Erythroblast (primary cell): ENCODE data around the gene KIT.
A peak's percentile ranks its signal among the peaks of the same experiment; 100 is the strongest.

ENCODE experiments used
- DNase-seq, 2 experiments: peaks; one replicate each; lab custom pipeline; 2025; lab: John Stamatoyannopoulos, UW
- GATA1 ChIP-seq: IDR thresholded peaks from 2 replicates; pipeline ENCODE4 v1.6.1; 2011; ENCODE audit warnings: low read depth, mild to moderate bottlenecking, control low read depth, low read length, moderate library complexity
- POLR2A ChIP-seq: IDR thresholded peaks from 2 replicates; pipeline ENCODE4 v1.6.1; 2011; ENCODE audit warnings: mild to moderate bottlenecking, low read length

Gene KIT

DNA sequence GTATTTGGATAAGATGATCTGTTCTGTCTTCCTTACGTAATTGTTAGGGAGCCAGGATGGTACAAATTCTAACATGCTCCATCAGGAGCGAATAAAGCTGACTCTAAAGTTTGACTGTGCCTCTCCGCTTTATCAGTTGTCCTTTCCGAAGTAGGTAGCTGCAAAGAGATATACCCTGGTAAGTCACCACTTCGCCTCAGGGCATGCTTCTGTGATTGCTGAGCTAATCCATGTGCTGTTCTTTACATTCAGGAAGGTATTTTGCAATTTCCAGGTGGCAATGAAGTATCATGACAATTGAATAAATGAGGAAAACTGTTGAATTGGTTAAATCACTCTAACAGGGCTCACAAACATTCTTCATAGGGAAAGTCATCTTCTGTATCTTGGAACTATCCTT, 38.9 kb downstream of the KIT start:
- DNase-seq, result no peak
- TF ChIP-seq POLR2A, result no peak
- TF ChIP-seq GATA1, result no peak

DNA sequence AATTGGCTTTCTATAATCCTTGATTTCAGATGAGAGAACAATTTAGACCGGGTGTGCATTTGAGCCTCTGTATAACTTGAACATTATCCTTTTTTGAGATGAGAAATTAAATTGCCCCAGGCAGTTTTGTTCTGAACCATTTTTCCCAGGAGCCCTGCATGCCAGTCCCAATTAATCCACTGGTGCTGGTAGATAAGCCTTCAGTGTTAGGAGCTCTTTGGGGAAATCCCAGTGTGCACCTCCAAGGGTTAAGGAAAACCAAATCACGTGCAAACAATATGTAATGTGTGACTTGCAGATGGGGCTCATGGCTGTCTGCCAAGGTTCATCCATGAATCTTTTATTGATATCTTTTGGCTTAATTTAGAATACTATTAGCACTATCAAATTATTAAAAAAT, 43.2 kb downstream of the KIT start:
- DNase-seq, result no peak
- TF ChIP-seq POLR2A (no peak), GATA1 (no peak)

DNA sequence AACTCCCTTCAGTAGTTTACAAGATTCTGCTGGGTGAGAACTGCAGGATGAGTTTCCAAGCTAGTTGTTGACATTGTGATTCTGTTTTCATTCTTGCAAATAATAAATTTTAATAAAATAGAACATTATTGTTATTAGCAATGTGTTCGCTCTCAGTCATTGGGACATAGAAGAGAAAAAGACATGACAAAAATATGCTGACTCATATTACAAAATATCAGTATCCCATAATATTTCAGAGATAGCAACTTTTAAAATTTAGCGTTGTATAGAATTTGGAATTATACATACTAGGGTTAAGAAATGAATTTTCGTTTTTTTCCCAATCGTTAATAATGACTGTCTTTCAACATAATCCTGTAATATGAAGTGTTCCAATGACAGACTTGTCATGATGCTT, 45.4 kb downstream of the KIT start:
- no peak for DNase-seq
- TF ChIP-seq POLR2A (no peak), GATA1 (no peak)

DNA sequence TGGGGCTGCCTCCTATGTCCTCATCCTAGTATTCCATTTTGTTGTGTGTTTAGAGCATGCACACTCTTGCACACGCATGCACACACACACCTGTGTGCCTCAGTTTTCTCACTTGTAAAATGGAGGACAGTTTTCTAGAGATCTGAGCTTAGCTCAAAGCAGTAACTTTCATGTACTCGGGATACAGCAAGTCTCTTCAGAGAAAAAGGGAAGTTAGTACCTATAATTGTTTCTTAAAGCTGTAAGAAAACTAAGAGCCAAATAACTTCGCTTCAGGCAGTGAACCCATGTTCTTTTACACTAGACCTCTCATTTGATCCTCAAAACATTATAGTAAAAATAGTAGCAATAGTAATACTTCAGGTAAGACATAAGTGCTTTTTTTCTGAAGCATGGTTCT, 49.6 kb downstream of the KIT start:
- TF ChIP-seq POLR2A (no peak), GATA1 (no peak)
- DNase-seq, result no peak

DNA sequence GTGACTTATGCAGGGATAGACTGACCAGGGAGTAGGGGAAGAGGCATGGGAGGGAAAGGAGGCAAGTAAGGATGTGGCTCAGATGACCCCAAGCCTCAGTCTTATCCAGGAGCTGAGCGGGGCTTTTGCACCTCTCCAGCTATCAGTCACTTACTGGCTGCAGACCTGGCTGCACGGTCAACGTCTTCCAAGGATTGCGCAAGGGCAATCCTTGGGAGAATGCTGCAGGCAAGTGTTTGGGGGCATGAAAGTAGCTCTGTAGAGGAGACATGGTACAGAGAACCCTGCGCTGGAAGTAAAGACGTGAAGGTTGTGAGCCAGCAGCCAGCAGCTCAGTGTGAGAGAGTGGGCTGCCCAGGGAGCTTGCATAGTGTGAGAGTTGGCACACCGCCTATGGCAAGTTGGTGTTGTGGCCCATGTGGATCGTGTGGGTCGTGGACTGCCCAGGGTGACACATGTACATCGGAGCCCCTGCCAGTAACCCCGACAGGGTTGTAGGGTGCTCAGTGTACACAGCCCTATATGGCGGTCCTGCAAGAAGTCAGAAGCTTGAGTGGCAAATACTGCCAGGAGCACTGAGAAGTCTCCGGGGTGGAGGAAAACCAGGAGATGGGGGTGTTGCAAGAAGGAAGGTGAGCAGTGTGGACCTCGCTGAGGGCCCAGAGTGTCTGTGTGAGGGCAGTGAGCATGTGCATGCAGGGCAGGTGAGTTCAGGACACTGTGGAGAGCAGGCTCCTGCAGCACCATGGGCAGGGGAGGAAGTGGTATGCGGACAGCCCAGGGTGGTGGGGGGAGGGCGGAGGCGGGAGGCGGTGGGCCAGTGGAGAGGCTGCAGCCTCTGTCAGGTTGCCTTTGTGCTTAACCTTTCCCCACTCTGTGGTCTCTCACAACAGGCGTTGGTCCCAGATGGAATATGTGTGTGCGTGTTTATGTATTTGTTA, 50.9 kb downstream of the KIT start:
- DNase-seq, result no peak

DNA sequence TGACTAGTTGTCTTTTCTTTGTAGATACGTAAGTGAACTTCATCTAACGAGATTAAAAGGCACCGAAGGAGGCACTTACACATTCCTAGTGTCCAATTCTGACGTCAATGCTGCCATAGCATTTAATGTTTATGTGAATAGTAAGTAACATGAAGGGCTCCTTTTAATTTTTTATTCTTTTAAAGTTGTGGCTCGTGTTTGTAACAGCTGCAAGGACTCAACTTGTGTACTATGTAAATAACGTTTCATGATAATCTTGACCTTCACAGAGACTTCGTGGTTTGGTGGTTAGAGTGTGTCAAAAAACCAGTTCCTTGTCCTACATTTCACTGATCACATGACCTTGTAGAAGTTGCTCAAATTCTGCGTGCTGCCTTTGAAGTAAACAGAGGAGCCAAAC, 51.6 kb downstream of the KIT start:
- TF ChIP-seq POLR2A (no peak), GATA1 (no peak)
- DNase-seq, result no peak

More for the DNA sequence above, 50.9 kb downstream of the KIT start:
- no peak for TF ChIP-seq GATA1
- peak; percentile 10 for TF ChIP-seq POLR2A

DNA sequence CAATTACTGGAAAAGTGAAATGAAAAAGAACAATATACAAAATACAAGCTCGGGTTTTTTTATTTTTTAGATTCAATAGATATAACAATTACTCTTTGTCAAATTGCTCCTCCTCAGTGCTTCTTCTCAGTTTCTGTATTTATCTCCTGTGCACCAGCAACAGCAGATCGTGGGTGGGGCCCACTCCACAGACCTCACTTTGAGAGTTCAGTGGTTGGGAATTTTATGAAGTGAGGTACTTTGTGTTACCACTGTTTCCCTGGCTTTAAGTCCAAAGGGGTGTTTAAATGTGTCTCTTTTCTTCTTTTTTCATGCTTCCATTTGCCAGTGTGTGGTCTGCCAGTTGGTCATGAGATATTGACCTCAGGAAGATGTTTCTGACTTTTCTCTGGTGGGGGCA, 54.4 kb downstream of the KIT start:
- peak; percentile 67 to 77 for DNase-seq
- TF ChIP-seq GATA1 (no peak), POLR2A (no peak)

DNA sequence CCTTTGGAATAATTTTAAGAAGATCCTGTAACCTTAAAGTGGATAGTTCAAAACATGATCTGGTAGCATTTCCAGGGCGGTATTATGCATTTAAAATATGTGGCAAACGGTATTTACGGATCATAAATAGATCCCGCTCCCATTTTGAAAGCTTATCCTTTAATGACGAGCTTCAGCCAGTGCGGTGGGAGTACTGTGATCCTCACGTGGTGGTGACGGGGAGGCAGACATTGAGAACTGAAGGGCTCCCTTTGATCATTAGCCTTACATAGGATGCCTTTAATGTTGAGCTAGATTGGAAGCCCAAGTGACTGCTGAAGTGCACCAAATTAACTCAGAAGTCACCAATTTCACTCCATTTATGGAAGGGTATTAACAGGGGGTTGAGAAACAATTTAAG, 56.9 kb downstream of the KIT start:
- TF ChIP-seq GATA1, result no peak
- no peak for TF ChIP-seq POLR2A
- no peak for DNase-seq

DNA sequence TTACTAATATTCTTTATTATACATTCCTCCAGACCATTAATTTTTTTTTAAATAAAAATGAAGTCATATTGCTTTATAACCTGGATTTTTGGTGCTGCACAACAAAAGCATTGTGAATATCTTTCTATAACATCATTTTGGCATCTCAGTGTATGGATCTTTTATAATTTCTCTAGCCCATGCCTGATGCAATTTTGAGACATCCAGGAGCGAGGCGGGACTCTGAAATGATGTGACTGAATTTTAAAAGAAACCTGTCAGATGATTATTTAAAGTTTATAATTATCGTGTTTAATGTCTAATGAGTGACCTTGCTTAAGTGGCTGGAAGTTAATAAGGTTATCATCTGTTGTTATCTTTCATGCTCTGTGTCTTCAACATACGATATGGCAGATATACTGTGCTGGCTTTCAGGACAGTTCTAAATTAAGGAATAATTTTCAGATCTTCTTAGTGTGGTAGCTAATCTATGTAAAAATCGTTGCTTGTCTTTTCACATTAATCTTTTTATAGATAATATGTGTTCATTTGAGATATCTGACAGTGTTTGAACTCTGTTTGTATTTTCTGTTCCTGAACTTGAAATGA, 58.8 kb downstream of the KIT start:
- TF ChIP-seq POLR2A (no peak), GATA1 (no peak)

DNA sequence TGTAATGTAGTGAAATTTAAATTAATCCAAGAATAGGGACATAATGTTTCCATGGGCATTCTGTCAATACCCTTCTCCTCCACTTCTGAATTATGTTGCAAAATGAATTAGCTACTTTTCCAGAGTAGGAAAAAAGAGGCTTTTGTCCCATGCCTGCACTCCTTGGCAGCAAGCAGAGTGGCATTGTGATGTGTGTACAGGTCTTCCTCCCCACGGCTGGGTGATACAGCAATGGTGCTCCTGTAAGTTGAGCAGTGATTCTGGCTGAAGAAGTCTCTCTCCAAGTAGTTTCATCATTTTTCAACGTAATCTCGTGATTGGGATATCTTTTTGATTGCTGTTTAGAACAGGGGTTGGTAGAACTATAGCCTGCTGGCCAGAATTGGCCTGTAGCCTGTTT, 59.9 kb downstream of the KIT start:
- DNase-seq, result no peak
- TF ChIP-seq POLR2A (no peak), GATA1 (no peak)

More for the DNA sequence above, 58.8 kb downstream of the KIT start:
- peak; percentile 49 to 77 for DNase-seq

DNA sequence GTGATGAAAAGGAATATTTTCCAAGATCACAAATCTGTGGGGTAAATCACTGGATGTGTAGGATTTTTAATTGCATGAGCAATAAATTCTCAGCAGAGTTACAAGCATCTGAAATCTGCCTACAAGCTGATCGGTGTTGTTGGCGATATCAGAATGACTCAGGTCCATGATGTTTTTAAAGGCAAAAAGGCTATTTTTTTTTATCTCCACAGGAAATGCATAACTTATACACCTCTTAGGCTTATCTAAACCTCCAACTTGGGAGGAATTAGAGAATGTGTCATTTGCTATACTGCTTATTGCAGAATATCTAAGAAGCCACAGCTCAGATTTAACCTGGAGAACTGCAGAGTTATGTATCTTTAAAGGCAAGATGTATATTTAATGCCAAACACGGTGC, 61.6 kb downstream of the KIT start:
- TF ChIP-seq POLR2A, result no peak
- DNase-seq, result peak; percentile 24 to 32

DNA sequence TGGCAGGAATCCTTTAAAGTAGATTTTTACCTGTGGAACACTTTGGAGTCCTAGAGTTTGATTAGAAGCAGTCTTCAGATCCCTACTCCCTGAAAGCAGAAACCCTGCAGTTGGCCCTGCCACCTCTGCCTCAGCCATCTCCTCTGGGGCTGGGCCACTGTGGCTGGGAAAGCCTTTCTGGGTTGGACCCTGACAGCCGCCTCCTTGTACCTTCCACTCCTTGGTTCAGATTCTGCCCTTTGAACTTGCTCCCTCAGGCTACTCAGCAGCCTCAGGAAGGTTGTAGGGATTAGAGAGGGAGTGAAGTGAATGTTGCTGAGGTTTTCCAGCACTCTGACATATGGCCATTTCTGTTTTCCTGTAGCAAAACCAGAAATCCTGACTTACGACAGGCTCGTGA, 65.5 kb downstream of the KIT start:
- no peak for DNase-seq
- TF ChIP-seq GATA1 (no peak), POLR2A (no peak)

DNA sequence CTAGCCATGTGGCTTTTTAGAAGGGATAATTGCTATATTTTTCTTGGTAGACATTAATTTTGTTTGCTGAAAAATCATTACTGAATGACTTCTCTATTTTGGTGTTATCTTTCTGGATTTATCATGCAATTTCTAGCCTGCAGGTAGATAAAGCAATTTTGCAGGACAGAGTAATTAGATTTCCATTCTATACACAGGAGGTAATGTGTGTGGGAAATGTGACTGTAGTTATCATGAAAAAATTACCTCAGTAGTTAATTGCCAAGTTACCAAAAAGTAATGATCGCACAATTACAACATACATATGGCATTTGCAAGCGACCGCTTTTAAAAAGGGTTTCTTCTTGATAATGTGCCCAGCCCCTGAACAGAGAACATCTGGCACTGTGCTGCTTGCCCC, 66.1 kb downstream of the KIT start:
- TF ChIP-seq POLR2A, result no peak
- TF ChIP-seq GATA1, result no peak
- DNase-seq, result no peak

DNA sequence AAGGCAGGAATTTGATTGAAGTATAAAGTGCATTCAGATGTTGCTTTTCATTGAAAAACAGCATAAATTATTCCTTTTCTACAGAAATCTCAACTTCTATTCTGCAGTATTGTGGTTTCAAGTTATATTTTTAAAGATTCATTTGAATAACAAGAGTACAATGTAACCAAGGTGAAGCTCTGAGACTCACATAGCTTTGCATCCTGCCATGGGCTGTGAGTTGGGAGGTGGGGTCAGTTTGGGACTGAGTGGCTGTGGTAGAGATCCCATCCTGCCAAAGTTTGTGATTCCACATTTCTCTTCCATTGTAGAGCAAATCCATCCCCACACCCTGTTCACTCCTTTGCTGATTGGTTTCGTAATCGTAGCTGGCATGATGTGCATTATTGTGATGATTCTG, 69.2 kb downstream of the KIT start:
- TF ChIP-seq GATA1 (no peak), POLR2A (no peak)

More for the DNA sequence above, 69.2 kb downstream of the KIT start:
- no peak for DNase-seq
